DOHH2 (cell line): ENCODE results near the gene KDM1B.

Experiments used
- H3F3A ChIP-seq: fragments of 200-600 bp; sonication (generic), shearing (Covaris generic); 2 replicates; pipeline ENCODE4 v1.6.0; 2016; ENCODE audit warnings: antibody characterized with exemption, mild to moderate bottlenecking; ENCODE audit not compliant: control insufficient read depth, insufficient read depth
- H3K27ac ChIP-seq: fragments of 200-600 bp; sonication (generic); 2 replicates; pipeline ENCODE4 v1.5.1; 2014; ENCODE audit warnings: low read depth, mild to moderate bottlenecking, low read length, moderate library complexity
- H3K27me3 ChIP-seq: fragments of 200-600 bp; sonication (generic); 2 replicates; pipeline ENCODE4 v1.6.1; 2014; ENCODE audit warnings: mild to moderate bottlenecking, low read length, mixed read lengths; ENCODE audit not compliant: control insufficient read depth
- H3K36me3 ChIP-seq: fragments of 200-600 bp; sonication (generic); 2 replicates; pipeline ENCODE4 v1.6.1; 2014; ENCODE audit warnings: mild to moderate bottlenecking, low read length, moderate library complexity, mixed read lengths; ENCODE audit not compliant: control insufficient read depth
- H3K4me1 ChIP-seq: fragments of 200-600 bp; sonication (generic); 2 replicates; pipeline ENCODE4 v1.6.1; 2014; ENCODE audit warnings: mild to moderate bottlenecking, low read length, mixed read lengths; ENCODE audit not compliant: control insufficient read depth
- H3K4me2 ChIP-seq: fragments of 200-600 bp; sonication (generic); 2 replicates; pipeline ENCODE4 v1.6.0; 2014; ENCODE audit warnings: mild to moderate bottlenecking, low read length, moderate library complexity
- H3K4me3 ChIP-seq: fragments of 200-600 bp; sonication (generic); 2 replicates; pipeline ENCODE4 v1.5.1; 2014; ENCODE audit warnings: mild to moderate bottlenecking, low read length, mixed read lengths
- H3K79me2 ChIP-seq: fragments of 200-600 bp; sonication (generic); 2 replicates; pipeline ENCODE4 v1.6.1; 2014; ENCODE audit warnings: mild to moderate bottlenecking, low read length, mixed read lengths; ENCODE audit not compliant: control insufficient read depth
- H3K9me2 ChIP-seq: fragments of 200-600 bp; sonication (generic); replicated peaks from 2 replicates; pipeline ENCODE4 v1.6.1; 2014; ENCODE audit warnings: mild to moderate bottlenecking, low read length, mixed read lengths; ENCODE audit not compliant: control insufficient read depth
- H3K9me3 ChIP-seq: fragments of 200-600 bp; sonication (generic); 2 replicates; pipeline ENCODE4 v1.6.1; 2014; ENCODE audit warnings: antibody characterized with exemption, low read length, mixed read lengths; ENCODE audit not compliant: control insufficient read depth, insufficient read depth
- H4K20me1 ChIP-seq: fragments of 200-600 bp; sonication (generic); 2 replicates; pipeline ENCODE4 v1.6.0; 2014; ENCODE audit warnings: low read depth, mild to moderate bottlenecking, antibody characterized with exemption, low read length, moderate library complexity; ENCODE audit not compliant: control insufficient read depth, insufficient read depth
- CTCF ChIP-seq: fragments of 200-600 bp; sonication (generic); IDR thresholded peaks from one replicate; pipeline ENCODE4 v1.5.1; 2014; ENCODE audit warnings: antibody characterized with exemption, mild to moderate bottlenecking, low read depth, low read length; ENCODE audit not compliant: poor library complexity, severe bottlenecking
- EZH2phosphoT487 ChIP-seq: fragments of 200-600 bp; sonication (generic); IDR thresholded peaks from 2 replicates; pipeline ENCODE4 v1.6.1; 2017; ENCODE audit warnings: borderline replicate concordance, mild to moderate bottlenecking, antibody characterized with exemption, low read length, moderate library complexity, mixed read lengths

KDM1B gene

GRCh38 chr6:18243302-18243893, 88.2 kb downstream of the KDM1B start:
- TF ChIP-seq CTCF, result no peak
- TF ChIP-seq EZH2phosphoT487, result no peak
- Histone ChIP-seq H3K79me2 (peaks cover 100% of the 10 kb centered on the region), H3K27me3 (no peaks in the 10 kb centered on the region), H3K36me3 (peaks cover 100% of the 10 kb centered on the region), H3K9me3 (no peaks in the 10 kb centered on the region), H3K4me2 (no peak overlapping the region), H4K20me1 (0 out of 2 replicates have a peak, but pooled peaks cover 6% of the 10 kb centered on the region), H3F3A (peaks cover 8% of the 10 kb centered on the region; the same call in 1 of the 2 replicates), H3K27ac (no peak overlapping the region), H3K4me3 (no peak overlapping the region), H3K9me2 (no peaks in the 10 kb centered on the region), H3K4me1 (no peaks in the 10 kb centered on the region)

GRCh38 chr6:18244251-18244650, 89.0 kb downstream of the KDM1B start:
- no peak overlapping the region for H3K4me2 ChIP-seq
- peaks cover 8% of the 10 kb centered on the region; the same call in 1 of the 2 replicates for H3F3A ChIP-seq
- H3K9me2 ChIP-seq, result no peaks in the 10 kb centered on the region
- H3K4me3 ChIP-seq, result no peak overlapping the region
- no peaks in the 10 kb centered on the region for H3K4me1 ChIP-seq
- H3K36me3 ChIP-seq, result peaks cover 100% of the 10 kb centered on the region
- no peak overlapping the region for H3K27ac ChIP-seq
- TF ChIP-seq CTCF (no peak), EZH2phosphoT487 (no peak)
- H3K9me3 ChIP-seq, result no peaks in the 10 kb centered on the region
- H3K27me3 ChIP-seq, result no peaks in the 10 kb centered on the region
- peaks cover 100% of the 10 kb centered on the region for H3K79me2 ChIP-seq
- peaks cover 9% of the 10 kb centered on the region; the same call in 1 of the 2 replicates for H4K20me1 ChIP-seq

- no peak overlapping the region for H3K4me2 ChIP-seq
- H3K9me3 ChIP-seq, result no peaks in the 10 kb centered on the region
- peaks cover 8% of the 10 kb centered on the region; the same call in 1 of the 2 replicates for H3F3A ChIP-seq
- TF ChIP-seq EZH2phosphoT487 (no peak), CTCF (no peak)
- H4K20me1 ChIP-seq, result peaks cover 9% of the 10 kb centered on the region; the same call in 1 of the 2 replicates
- no peaks in the 10 kb centered on the region for H3K27me3 ChIP-seq
- no peaks in the 10 kb centered on the region for H3K9me2 ChIP-seq
- no peak overlapping the region for H3K27ac ChIP-seq
- no peak overlapping the region for H3K4me3 ChIP-seq
- no peaks in the 10 kb centered on the region for H3K4me1 ChIP-seq
- peaks cover 100% of the 10 kb centered on the region for H3K79me2 ChIP-seq
- H3K36me3 ChIP-seq, result peaks cover 100% of the 10 kb centered on the region
Observed at GRCh38 chr6:18245079-18245478, 89.9 kb downstream of the KDM1B start.
